ENCODE results near the gene HPSE2.

- no peak for TF ChIP-seq CTCF (IDR thresholded peaks at IDR 0.05; ENCODE audit: low read depth, low read length)
- TF ChIP-seq EZH2phosphoT487 (IDR thresholded peaks at IDR 0.05; ENCODE audit: low read depth) = no peak
These were observed 272.0 kb downstream of the HPSE2 start for GRCh38 chr10:98963608-98964007.
